HepG2 (cell line): ENCODE results near the gene HSD3B7. TPM values are rescaled to one million over a fixed set of nuclear protein-coding genes. Genes with fewer than 3 reads are reported as not detected.

Source experiments
- BORCS8-MEF2B ChIP-seq: sonication (generic); formaldehyde crosslinking; IDR thresholded peaks from 2 replicates; pipeline ENCODE4 v1.8.0; 2022; ENCODE audit warnings: mild to moderate bottlenecking, missing genetic modification reagents
- CHD4 ChIP-seq: fragments of 200-600 bp; sonication (generic); IDR thresholded peaks from 2 replicates; pipeline ENCODE4 v1.7.0; 2017; ENCODE audit warnings: mild to moderate bottlenecking, low read length, borderline replicate concordance
- DR1 ChIP-seq: sonication (generic); formaldehyde crosslinking; IDR thresholded peaks from 2 replicates; pipeline ENCODE4 v1.8.0; 2021; ENCODE audit warnings: mild to moderate bottlenecking, missing genetic modification reagents, inconsistent platforms
- FIP1L1 ChIP-seq: fragments of 200-400 bp; formaldehyde crosslinking; IDR thresholded peaks from 2 replicates; pipeline ENCODE4 v1.6.1; 2018; ENCODE audit warnings: low read depth, mild to moderate bottlenecking, low read length, moderate library complexity, borderline replicate concordance; ENCODE audit not compliant: insufficient read depth
- KDM2A ChIP-seq: sonication (generic); formaldehyde crosslinking; IDR thresholded peaks from 2 replicates; pipeline ENCODE4 v1.4.0; 2020; ENCODE audit warnings: low read depth, missing genetic modification reagents, borderline replicate concordance
- MBD4 ChIP-seq: IDR thresholded peaks from 2 replicates; pipeline ENCODE4 v1.6.1; 2012; ENCODE audit warnings: low read length, inconsistent platforms, borderline replicate concordance
- MXD4 ChIP-seq: IDR thresholded peaks from 2 replicates; pipeline ENCODE4 v1.6.1; 2016; ENCODE audit warnings: mild to moderate bottlenecking, missing biosample characterization, missing genetic modification reagents
- PCBP1 ChIP-seq: fragments of 200-400 bp; formaldehyde crosslinking; IDR thresholded peaks from 2 replicates; pipeline ENCODE4 v1.6.1; 2017; ENCODE audit warnings: mild to moderate bottlenecking, low read depth, low read length, borderline replicate concordance
- PITX1 ChIP-seq: sonication (generic); formaldehyde crosslinking; IDR thresholded peaks from 2 replicates; pipeline ENCODE4 v1.5.1; 2020; ENCODE audit warnings: mild to moderate bottlenecking, missing genetic modification reagents
- RFX1 ChIP-seq: fragments of 450-650 bp; IDR thresholded peaks from 2 replicates; pipeline ENCODE4 v1.6.1; 2017
- SAFB2 ChIP-seq: sonication (generic); formaldehyde crosslinking; IDR thresholded peaks from 2 replicates; pipeline ENCODE4 v1.5.1; 2020; ENCODE audit warnings: missing genetic modification reagents, low read depth, mild to moderate bottlenecking, borderline replicate concordance
- SRY ChIP-seq: sonication (generic); formaldehyde crosslinking; IDR thresholded peaks from 2 replicates; pipeline ENCODE4 v1.8.0; 2022; ENCODE audit warnings: mild to moderate bottlenecking, missing genetic modification reagents
- STAT5B ChIP-seq: sonication (generic); formaldehyde crosslinking; IDR thresholded peaks from 2 replicates; pipeline ENCODE4 v1.4.0; 2020; ENCODE audit warnings: missing genetic modification reagents
- TBX2 ChIP-seq: sonication (generic); formaldehyde crosslinking; IDR thresholded peaks from 2 replicates; pipeline ENCODE4 v1.5.0; 2020; ENCODE audit warnings: missing genetic modification reagents, mild to moderate bottlenecking, borderline replicate concordance
- THYN1 ChIP-seq: sonication (generic); formaldehyde crosslinking; IDR thresholded peaks from 2 replicates; pipeline ENCODE4 v1.8.1; 2023; ENCODE audit warnings: low read depth, mild to moderate bottlenecking, moderate library complexity, missing genetic modification reagents, borderline replicate concordance
- TP53 ChIP-seq: sonication (generic); formaldehyde crosslinking; conservative IDR thresholded peaks from 2 replicates; pipeline ENCODE4 v1.4.0; 2020; ENCODE audit warnings: missing genetic modification reagents
- U2AF1 ChIP-seq: fragments of 200-400 bp; formaldehyde crosslinking; optimal IDR thresholded peaks from 2 replicates; pipeline ENCODE3; 2017; ENCODE audit warnings: mild to moderate bottlenecking, low read depth, low read length
- ZMYM4 ChIP-seq: sonication (generic); formaldehyde crosslinking; IDR thresholded peaks from 2 replicates; pipeline ENCODE4 v1.8.1; 2023; ENCODE audit warnings: mild to moderate bottlenecking, missing genetic modification reagents
- ZNF101 ChIP-seq: sonication (generic); formaldehyde crosslinking; IDR thresholded peaks from 2 replicates; pipeline ENCODE4 v1.4.0; 2020; ENCODE audit warnings: mild to moderate bottlenecking, low read depth, missing genetic modification reagents, borderline replicate concordance
- ZNF451 ChIP-seq: sonication (generic); formaldehyde crosslinking; IDR thresholded peaks from 2 replicates; pipeline ENCODE4 v1.5.0; 2020; ENCODE audit warnings: mild to moderate bottlenecking, missing genetic modification reagents
- polyA plus RNA-seq, 8 experiments: library from polyadenylated mRNA; depleted of rRNA in 3 of 8; stranded (reverse) in 7 of 8; unstranded in 1 of 8; fragments of >200 nt; fragmentation: Illumina TruSeq in 4 of 8; extraction: Trizol in 4 of 8; gene quantifications; 2 replicates each; pipeline versions ENCODE4 v1.2.1 to v1.2.3, GENCODE V29; 2011 to 2016; ENCODE audit warnings: low read depth in 4 of 8, missing spikeins in 1 of 8, mixed read lengths in 1 of 8; ENCODE audit not compliant: insufficient read depth in 1 of 8
- total RNA-seq, 5 experiments: library from RNA; depleted of rRNA; stranded (reverse); fragments of >200 nt; fragmentation: Illumina TruSeq; extraction: Trizol; gene quantifications; 2 replicates each; pipeline ENCODE4 v1.2.3, GENCODE V29; 2016; ENCODE audit warnings: low read depth in 1 of 5
- TF ChIP-seq, protein P1 (sequence below): sonication (generic); formaldehyde crosslinking; IDR thresholded peaks from 2 replicates; pipeline ENCODE4 v1.4.0; 2020; ENCODE audit warnings: missing genetic modification reagents
- TF ChIP-seq, protein P2 (sequence below): sonication (generic); formaldehyde crosslinking; IDR thresholded peaks from 2 replicates; pipeline ENCODE4 v1.5.0; 2020; ENCODE audit warnings: missing genetic modification reagents
- TF ChIP-seq, protein P3 (sequence below): sonication (generic); formaldehyde crosslinking; IDR thresholded peaks from 2 replicates; pipeline ENCODE4 v1.5.1; 2020; ENCODE audit warnings: mild to moderate bottlenecking, missing genetic modification reagents, borderline replicate concordance

The HSD3B7 gene
- total and polyA plus RNA-seq, 2 of the 13 experiments (the other 11 are each of a cell fraction or from before 2014, with no cell fraction given): 32.9 to 69.7 TPM

DNA sequence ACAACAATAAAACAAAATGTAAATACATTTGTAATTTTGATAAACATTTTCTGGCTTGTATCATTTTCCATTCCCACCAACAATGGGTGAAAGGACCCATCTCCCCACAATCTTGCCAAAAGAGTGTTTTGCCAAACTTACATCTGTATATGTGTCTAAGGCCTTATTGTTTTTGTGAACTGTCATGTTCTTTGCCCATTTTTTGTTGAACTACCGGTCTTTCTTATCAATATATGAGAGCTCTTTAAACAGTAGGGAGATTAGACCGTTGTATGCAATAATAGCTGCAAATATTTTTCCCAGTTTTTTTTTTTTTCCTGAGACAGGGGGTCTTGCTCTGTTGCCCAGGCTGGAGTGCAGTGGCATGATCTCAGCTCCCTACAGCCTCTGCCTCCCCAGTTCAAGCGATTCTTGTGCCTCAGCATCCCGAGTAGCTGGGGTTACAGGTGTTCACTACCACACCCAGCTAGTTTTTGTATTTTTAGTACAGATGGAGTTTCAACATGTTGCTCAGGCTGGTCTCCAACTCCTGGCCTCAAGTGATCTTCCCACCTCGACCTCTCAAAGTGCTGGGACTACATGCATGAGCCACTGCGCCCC, 38.7 kb downstream of the HSD3B7 start (continued):
- TF ChIP-seq, protein P1, sequence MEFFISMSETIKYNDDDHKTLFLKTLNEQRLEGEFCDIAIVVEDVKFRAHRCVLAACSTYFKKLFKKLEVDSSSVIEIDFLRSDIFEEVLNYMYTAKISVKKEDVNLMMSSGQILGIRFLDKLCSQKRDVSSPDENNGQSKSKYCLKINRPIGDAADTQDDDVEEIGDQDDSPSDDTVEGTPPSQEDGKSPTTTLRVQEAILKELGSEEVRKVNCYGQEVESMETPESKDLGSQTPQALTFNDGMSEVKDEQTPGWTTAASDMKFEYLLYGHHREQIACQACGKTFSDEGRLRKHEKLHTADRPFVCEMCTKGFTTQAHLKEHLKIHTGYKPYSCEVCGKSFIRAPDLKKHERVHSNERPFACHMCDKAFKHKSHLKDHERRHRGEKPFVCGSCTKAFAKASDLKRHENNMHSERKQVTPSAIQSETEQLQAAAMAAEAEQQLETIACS (CRISPR knock-in tag): no peak
- TF ChIP-seq KDM2A (CRISPR knock-in tag) (no peak), FIP1L1 (no peak), TP53 (CRISPR knock-in tag) (no peak), SRY (CRISPR knock-in tag) (no peak), CHD4 (no peak), SAFB2 (CRISPR knock-in tag) (no peak), THYN1 (CRISPR knock-in tag) (no peak), BORCS8-MEF2B (CRISPR knock-in tag) (no peak), ZNF101 (no peak), ZMYM4 (CRISPR knock-in tag) (no peak), U2AF1 (no peak), TBX2 (CRISPR knock-in tag) (0 out of 2 replicates have a peak, but pooled peaks have one; percentile 59), PCBP1 (no peak), ZNF451 (CRISPR knock-in tag) (no peak), DR1 (CRISPR knock-in tag) (no peak), MBD4 (no peak), MXD4 (no peak), RFX1 (no peak), STAT5B (CRISPR knock-in tag) (no peak), PITX1 (no peak)
- TF ChIP-seq, protein P2, sequence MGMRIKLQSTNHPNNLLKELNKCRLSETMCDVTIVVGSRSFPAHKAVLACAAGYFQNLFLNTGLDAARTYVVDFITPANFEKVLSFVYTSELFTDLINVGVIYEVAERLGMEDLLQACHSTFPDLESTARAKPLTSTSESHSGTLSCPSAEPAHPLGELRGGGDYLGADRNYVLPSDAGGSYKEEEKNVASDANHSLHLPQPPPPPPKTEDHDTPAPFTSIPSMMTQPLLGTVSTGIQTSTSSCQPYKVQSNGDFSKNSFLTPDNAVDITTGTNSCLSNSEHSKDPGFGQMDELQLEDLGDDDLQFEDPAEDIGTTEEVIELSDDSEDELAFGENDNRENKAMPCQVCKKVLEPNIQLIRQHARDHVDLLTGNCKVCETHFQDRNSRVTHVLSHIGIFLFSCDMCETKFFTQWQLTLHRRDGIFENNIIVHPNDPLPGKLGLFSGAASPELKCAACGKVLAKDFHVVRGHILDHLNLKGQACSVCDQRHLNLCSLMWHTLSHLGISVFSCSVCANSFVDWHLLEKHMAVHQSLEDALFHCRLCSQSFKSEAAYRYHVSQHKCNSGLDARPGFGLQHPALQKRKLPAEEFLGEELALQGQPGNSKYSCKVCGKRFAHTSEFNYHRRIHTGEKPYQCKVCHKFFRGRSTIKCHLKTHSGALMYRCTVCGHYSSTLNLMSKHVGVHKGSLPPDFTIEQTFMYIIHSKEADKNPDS (CRISPR knock-in tag): no peak
- TF ChIP-seq, protein P3, sequence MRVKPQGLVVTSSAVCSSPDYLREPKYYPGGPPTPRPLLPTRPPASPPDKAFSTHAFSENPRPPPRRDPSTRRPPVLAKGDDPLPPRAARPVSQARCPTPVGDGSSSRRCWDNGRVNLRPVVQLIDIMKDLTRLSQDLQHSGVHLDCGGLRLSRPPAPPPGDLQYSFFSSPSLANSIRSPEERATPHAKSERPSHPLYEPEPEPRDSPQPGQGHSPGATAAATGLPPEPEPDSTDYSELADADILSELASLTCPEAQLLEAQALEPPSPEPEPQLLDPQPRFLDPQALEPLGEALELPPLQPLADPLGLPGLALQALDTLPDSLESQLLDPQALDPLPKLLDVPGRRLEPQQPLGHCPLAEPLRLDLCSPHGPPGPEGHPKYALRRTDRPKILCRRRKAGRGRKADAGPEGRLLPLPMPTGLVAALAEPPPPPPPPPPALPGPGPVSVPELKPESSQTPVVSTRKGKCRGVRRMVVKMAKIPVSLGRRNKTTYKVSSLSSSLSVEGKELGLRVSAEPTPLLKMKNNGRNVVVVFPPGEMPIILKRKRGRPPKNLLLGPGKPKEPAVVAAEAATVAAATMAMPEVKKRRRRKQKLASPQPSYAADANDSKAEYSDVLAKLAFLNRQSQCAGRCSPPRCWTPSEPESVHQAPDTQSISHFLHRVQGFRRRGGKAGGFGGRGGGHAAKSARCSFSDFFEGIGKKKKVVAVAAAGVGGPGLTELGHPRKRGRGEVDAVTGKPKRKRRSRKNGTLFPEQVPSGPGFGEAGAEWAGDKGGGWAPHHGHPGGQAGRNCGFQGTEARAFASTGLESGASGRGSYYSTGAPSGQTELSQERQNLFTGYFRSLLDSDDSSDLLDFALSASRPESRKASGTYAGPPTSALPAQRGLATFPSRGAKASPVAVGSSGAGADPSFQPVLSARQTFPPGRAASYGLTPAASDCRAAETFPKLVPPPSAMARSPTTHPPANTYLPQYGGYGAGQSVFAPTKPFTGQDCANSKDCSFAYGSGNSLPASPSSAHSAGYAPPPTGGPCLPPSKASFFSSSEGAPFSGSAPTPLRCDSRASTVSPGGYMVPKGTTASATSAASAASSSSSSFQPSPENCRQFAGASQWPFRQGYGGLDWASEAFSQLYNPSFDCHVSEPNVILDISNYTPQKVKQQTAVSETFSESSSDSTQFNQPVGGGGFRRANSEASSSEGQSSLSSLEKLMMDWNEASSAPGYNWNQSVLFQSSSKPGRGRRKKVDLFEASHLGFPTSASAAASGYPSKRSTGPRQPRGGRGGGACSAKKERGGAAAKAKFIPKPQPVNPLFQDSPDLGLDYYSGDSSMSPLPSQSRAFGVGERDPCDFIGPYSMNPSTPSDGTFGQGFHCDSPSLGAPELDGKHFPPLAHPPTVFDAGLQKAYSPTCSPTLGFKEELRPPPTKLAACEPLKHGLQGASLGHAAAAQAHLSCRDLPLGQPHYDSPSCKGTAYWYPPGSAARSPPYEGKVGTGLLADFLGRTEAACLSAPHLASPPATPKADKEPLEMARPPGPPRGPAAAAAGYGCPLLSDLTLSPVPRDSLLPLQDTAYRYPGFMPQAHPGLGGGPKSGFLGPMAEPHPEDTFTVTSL (CRISPR knock-in tag): no peak
